NCI-H446 treated with DMSO at 0.1 percent for 48 hours (cell line): ENCODE measurements around the gene BCL2L1.
"Not testable (repeated sequence)": the region's sequence is repeated elsewhere in the genome, so short reads cannot be mapped to it uniquely, and the experiment has no call there.

Experiments
- DNase-seq: peaks from one replicate; lab custom pipeline; 2025; lab: John Stamatoyannopoulos, UW

Gene BCL2L1

GRCh38 chr20:31648104-31648503 is 74.6 kb downstream of the BCL2L1 start:
- DNase-seq = not testable (repeated sequence)

- no peak for DNase-seq
Observed at GRCh38 chr20:31644701-31645100, 78.0 kb downstream of the BCL2L1 start.

- DNase-seq = no peak
Observed at GRCh38 chr20:31643522-31643921, 79.1 kb downstream of the BCL2L1 start.

GRCh38 chr20:31642837-31643236 is 79.8 kb downstream of the BCL2L1 start:
- DNase-seq = no peak

- no peak for DNase-seq
Observed at GRCh38 chr20:31641391-31641790, 81.3 kb downstream of the BCL2L1 start.

- DNase-seq = no peak
Observed at GRCh38 chr20:31640259-31640658, 82.4 kb downstream of the BCL2L1 start.

GRCh38 chr20:31638816-31639215 is 83.9 kb downstream of the BCL2L1 start:
- no peak for DNase-seq

GRCh38 chr20:31638317-31638716 is 84.4 kb downstream of the BCL2L1 start:
- peak; percentile 56 for DNase-seq

- DNase-seq = no peak
Observed at GRCh38 chr20:31637660-31638059, 85.0 kb downstream of the BCL2L1 start, which contains the start of gene COX4I2. COX4I2 (plus strand) TSS chr20:31637912; CDS start chr20:31639018, 1,106 bp downstream.

- DNase-seq = no peak
Observed at GRCh38 chr20:31633339-31633914, 89.2 kb downstream of the BCL2L1 start.

- no peak for DNase-seq
Observed at GRCh38 chr20:31632548-31633338, 89.9 kb downstream of the BCL2L1 start.

- peak; percentile 91 for DNase-seq
Observed at GRCh38 chr20:31630187-31630790, 92.4 kb downstream of the BCL2L1 start.

GRCh38 chr20:31628057-31628456 is 94.6 kb downstream of the BCL2L1 start:
- DNase-seq = not testable (repeated sequence)

- not testable (repeated sequence) for DNase-seq
Observed at GRCh38 chr20:31626534-31626933, 96.1 kb downstream of the BCL2L1 start.

- DNase-seq = not testable (repeated sequence)
Observed at GRCh38 chr20:31623123-31623505, 99.6 kb downstream of the BCL2L1 start.

- no peak for DNase-seq
Observed at GRCh38 chr20:31620246-31620645, 102.4 kb downstream of the BCL2L1 start.

- DNase-seq = no peak
Observed at GRCh38 chr20:31617432-31618104, 105.1 kb downstream of the BCL2L1 start.

GRCh38 chr20:31615416-31615815 is 107.3 kb downstream of the BCL2L1 start:
- no peak for DNase-seq
